Measurements from ENCODE around the gene SCLT1. TPM values are rescaled to one million over a fixed set of nuclear protein-coding genes. Genes with fewer than 3 reads are reported as not detected.

Gene SCLT1
- total and polyA plus RNA-seq, 12 donors: 0.97 to 16.6 (median 7.9) TPM

DNA sequence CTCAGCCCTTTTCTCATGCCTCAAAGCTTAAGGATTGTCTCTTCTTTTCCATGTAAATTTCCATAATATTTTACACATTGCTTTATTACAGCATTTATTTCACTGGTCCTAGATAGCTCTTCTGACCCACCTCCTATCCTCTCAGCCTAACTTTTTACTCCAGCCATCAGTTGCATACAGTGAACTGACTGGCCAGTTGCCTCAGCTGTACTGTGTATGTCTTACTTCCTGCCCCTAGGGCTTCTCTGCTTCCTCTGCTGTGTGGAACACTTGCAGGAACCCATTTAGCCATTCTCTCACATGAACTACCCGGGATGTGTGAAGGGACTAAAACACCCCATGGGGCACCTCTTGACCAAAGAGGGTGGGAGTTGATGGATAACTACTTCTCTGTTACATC, 20.6 kb upstream of the SCLT1 start:
- 70 to 88% (median 77%) methylated on average over 1 of the region's 1 CpG for WGBS, 4 donors
- DNase-seq: no peak
- no peaks in the 10 kb centered on the region for H3K4me1 ChIP-seq (replicated peaks in 1 of 2)
- intact Hi-C loops (cut with DNase I): no loop called here
- TF ChIP-seq, protein P1, sequence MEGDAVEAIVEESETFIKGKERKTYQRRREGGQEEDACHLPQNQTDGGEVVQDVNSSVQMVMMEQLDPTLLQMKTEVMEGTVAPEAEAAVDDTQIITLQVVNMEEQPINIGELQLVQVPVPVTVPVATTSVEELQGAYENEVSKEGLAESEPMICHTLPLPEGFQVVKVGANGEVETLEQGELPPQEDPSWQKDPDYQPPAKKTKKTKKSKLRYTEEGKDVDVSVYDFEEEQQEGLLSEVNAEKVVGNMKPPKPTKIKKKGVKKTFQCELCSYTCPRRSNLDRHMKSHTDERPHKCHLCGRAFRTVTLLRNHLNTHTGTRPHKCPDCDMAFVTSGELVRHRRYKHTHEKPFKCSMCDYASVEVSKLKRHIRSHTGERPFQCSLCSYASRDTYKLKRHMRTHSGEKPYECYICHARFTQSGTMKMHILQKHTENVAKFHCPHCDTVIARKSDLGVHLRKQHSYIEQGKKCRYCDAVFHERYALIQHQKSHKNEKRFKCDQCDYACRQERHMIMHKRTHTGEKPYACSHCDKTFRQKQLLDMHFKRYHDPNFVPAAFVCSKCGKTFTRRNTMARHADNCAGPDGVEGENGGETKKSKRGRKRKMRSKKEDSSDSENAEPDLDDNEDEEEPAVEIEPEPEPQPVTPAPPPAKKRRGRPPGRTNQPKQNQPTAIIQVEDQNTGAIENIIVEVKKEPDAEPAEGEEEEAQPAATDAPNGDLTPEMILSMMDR (IDR thresholded peaks at IDR 0.05): no peak
- no peak for TF ChIP-seq POLR2A (IDR thresholded peaks at IDR 0.05)
- H3K9me3 ChIP-seq (replicated peaks in 1 of 3): no peaks in the 10 kb centered on the region
- H3K27me3 ChIP-seq: no peaks in the 10 kb centered on the region
- H3K27ac ChIP-seq: no peak overlapping the region
- H3K36me3 ChIP-seq (replicated peaks in 1 of 2): no peaks in the 10 kb centered on the region
- H3K4me3 ChIP-seq: no peak overlapping the region

DNA sequence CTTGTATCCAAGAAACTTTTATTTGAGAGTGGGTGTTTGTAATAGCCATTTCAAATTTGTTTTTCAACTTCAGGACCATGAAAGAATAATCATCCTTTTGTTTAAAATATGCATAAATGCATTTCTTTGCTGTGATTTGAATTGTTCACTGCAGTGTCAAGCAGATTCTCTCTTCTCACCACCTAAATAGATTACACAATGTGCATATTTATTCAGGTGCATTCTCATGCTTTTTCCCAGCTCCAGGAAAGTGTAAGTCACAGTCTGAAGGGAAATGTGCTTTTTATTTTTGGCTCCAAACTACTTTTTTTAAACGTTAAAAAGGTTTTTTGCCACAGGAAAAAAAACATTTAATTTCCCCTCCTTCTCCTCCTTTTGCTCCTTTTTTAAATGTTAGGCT, 20.1 kb upstream of the SCLT1 start:
- TF ChIP-seq POLR2A (IDR thresholded peaks at IDR 0.05): no peak
- TF ChIP-seq, protein P1 (IDR thresholded peaks at IDR 0.05): no peak
- no peak overlapping the region for H3K27ac ChIP-seq
- no peaks in the 10 kb centered on the region for H3K4me1 ChIP-seq (replicated peaks in 1 of 2)
- no peak overlapping the region for H3K4me3 ChIP-seq
- no peaks in the 10 kb centered on the region for H3K27me3 ChIP-seq
- H3K9me3 ChIP-seq (replicated peaks in 1 of 3): no peaks in the 10 kb centered on the region
- intact Hi-C loops (cut with DNase I): no loop called here
- no peaks in the 10 kb centered on the region for H3K36me3 ChIP-seq (replicated peaks in 1 of 2)
- DNase-seq: no peak
- 26 to 44% (median 31%) methylated on average over 1 of the region's 1 CpG for WGBS, 4 donors

DNA sequence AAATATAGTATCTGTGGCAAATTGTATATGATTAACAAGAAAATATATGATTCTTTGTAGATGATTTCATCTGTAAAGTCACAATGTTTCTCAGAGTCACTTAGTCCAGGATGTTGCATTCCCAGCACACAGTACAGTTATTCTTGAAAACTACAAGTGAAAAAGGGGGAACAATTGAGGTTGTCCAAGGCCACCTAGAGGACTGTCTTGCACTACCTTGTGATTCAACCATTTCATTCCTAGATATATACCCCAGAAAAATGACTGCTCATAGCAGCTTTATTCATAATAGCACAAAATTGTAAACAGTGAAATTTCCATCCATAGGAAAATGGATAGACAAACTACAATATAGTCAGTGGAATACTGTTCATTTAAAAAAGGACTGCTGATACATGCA, 18.6 kb upstream of the SCLT1 start:
- Histone ChIP-seq H3K4me3 (no peak overlapping the region), H3K27ac (no peak overlapping the region), H3K9me3 (replicated peaks in 1 of 3) (no peaks in the 10 kb centered on the region), H3K4me1 (replicated peaks in 1 of 2) (no peaks in the 10 kb centered on the region), H3K36me3 (replicated peaks in 1 of 2) (no peaks in the 10 kb centered on the region), H3K27me3 (no peaks in the 10 kb centered on the region)
- TF ChIP-seq, protein P1 (IDR thresholded peaks at IDR 0.05): no peak
- no peak for TF ChIP-seq POLR2A (IDR thresholded peaks at IDR 0.05)
- DNase-seq: no peak
- intact Hi-C loops (cut with DNase I): no loop called here

DNA sequence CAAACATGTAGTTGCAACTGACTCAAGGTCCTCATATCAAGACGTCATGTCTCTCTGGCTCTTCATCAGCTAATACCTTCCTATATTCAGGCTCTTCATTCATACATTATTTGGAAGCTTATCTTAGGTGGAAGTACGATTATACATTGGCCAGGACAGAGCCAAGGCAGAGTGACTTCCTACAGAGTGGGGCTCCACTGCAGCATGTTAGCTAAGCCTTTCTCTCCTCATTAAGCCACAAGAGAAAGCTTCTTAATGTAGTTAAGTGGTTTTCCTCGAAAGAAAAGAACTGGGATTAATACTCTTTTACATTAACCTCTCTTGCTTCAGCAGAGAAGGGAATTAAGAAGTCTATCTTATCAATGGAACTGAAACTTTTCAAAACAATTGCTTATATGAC, 17.6 kb upstream of the SCLT1 start:
- H3K4me1 ChIP-seq (replicated peaks in 1 of 2): no peaks in the 10 kb centered on the region
- H3K27me3 ChIP-seq: no peaks in the 10 kb centered on the region
- DNase-seq: no peak
- no peaks in the 10 kb centered on the region for H3K9me3 ChIP-seq (replicated peaks in 1 of 3)
- 87 to 94% (median 91%) methylated on average over 3 of the region's 3 CpGs for WGBS, 4 donors
- intact Hi-C loops (cut with DNase I): no loop called here
- H3K36me3 ChIP-seq (replicated peaks in 1 of 2): no peaks in the 10 kb centered on the region
- H3K27ac ChIP-seq: no peak overlapping the region
- H3K4me3 ChIP-seq: no peak overlapping the region
- no peak for TF ChIP-seq POLR2A (IDR thresholded peaks at IDR 0.05)
- TF ChIP-seq, protein P1 (IDR thresholded peaks at IDR 0.05): no peak
